ENCODE measurements around the gene PLA2G4E. TPM values are rescaled to one million over a fixed set of nuclear protein-coding genes. Genes with fewer than 3 reads are reported as not detected.

The PLA2G4E gene
- total and polyA plus RNA-seq, 7 donors: 0.01 to 0.34 (median 0.08) TPM; not detected in 2

DNA sequence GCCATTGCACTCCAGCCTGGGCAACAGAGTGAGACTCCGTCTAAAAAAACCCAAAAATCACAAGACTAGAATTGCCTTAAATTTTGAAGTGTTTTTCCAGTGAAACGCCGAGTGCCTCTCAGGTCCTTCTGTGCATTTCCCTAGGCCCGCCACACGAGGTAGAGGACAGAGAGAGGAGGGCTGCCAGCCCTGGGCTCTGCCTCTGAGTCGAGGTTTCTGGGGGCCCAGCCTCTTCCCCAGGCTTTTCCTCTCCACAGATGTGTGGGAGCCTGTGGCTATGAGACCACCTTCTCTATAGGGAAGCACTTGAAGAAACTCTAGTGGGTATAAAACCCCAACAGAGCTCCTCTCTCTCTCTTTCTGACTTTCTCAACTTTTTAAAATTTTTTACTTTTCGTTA lies 37.6 kb downstream of the PLA2G4E start:
- H3K4me1 ChIP-seq: no peaks in the 10 kb centered on the region
- 80 to 86% (median 83%) methylated on average over 7 of the region's 7 CpGs for WGBS, 3 donors
- no peak for ATAC-seq
- no peaks in the 10 kb centered on the region for H3K9me3 ChIP-seq
- no peaks in the 10 kb centered on the region for H3K27me3 ChIP-seq (ENCODE audit: insufficient read depth in 3 of 3, low read length in 2 of 3)
- intact Hi-C loops (cut with DNase I): loop anchor here in 1 of 2 donors (10.0 kb wide), 1 partner anchor 152 kb away; no protein-coding TSS in a partner anchor
- no peaks in the 10 kb centered on the region for H3K36me3 ChIP-seq (ENCODE audit: insufficient read depth in 1 of 2, low read depth in 1 of 2)
- no peak overlapping the region for H3K4me3 ChIP-seq
- DNase-seq: no peak
- TF ChIP-seq, protein P1, sequence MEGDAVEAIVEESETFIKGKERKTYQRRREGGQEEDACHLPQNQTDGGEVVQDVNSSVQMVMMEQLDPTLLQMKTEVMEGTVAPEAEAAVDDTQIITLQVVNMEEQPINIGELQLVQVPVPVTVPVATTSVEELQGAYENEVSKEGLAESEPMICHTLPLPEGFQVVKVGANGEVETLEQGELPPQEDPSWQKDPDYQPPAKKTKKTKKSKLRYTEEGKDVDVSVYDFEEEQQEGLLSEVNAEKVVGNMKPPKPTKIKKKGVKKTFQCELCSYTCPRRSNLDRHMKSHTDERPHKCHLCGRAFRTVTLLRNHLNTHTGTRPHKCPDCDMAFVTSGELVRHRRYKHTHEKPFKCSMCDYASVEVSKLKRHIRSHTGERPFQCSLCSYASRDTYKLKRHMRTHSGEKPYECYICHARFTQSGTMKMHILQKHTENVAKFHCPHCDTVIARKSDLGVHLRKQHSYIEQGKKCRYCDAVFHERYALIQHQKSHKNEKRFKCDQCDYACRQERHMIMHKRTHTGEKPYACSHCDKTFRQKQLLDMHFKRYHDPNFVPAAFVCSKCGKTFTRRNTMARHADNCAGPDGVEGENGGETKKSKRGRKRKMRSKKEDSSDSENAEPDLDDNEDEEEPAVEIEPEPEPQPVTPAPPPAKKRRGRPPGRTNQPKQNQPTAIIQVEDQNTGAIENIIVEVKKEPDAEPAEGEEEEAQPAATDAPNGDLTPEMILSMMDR (IDR thresholded peaks at IDR 0.05): no peak
- no peak overlapping the region for H3K27ac ChIP-seq

DNA sequence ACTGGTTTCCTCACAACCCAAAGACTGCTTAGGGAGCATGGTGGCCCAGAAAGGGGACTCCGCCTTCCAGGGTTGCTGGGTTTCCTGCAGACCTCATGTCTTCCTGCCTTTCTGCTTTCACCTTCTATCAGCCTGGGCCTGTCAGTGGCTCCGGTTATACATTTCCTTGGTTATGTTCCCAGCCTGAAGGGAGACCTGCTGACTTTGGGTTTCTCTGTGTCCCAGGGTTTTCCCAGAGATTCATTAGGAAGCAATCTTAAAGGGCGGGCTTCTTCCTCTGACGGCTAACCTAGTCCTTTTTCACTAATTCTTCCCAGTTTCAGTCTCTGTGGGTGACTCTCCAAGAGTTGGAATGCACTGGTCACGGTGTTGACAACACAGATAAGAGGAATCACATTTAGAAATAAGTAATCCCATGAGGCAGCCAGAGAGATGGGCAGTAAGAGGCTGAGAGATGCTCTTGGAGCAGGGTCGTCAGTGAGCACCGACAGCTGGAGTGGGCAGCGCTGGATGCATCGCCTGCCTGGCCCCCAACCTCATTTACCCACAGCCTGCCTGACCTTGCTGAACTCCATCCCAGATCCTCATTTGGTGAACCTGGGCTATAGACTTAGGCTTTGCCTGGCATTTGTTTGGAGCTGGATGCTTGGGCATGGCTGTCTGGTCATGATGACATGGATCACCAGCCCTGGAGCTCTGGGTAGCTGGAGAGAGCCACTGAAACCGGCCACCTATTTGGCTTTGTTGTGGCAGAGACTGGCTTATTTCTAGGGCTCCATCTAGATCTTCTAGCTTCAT lies 38.5 kb downstream of the PLA2G4E start:
- Histone ChIP-seq H3K9me3 (no peaks in the 10 kb centered on the region), H3K36me3 (ENCODE audit: insufficient read depth in 1 of 2, low read depth in 1 of 2) (no peaks in the 10 kb centered on the region), H3K27me3 (ENCODE audit: insufficient read depth in 3 of 3, low read length in 2 of 3) (no peaks in the 10 kb centered on the region), H3K27ac (no peak overlapping the region), H3K4me3 (no peak overlapping the region), H3K4me1 (no peaks in the 10 kb centered on the region)
- DNase-seq: no peak
- TF ChIP-seq, protein P1 (IDR thresholded peaks at IDR 0.05): no peak
- intact Hi-C loops (cut with DNase I): loop anchor here in 1 of 2 donors (10.0 kb wide), 1 partner anchor 152 kb away; no protein-coding TSS in a partner anchor
- ATAC-seq: no peak
- 85 to 88% (median 86%) methylated on average over 10 of the region's 10 CpGs for WGBS, 3 donors

DNA sequence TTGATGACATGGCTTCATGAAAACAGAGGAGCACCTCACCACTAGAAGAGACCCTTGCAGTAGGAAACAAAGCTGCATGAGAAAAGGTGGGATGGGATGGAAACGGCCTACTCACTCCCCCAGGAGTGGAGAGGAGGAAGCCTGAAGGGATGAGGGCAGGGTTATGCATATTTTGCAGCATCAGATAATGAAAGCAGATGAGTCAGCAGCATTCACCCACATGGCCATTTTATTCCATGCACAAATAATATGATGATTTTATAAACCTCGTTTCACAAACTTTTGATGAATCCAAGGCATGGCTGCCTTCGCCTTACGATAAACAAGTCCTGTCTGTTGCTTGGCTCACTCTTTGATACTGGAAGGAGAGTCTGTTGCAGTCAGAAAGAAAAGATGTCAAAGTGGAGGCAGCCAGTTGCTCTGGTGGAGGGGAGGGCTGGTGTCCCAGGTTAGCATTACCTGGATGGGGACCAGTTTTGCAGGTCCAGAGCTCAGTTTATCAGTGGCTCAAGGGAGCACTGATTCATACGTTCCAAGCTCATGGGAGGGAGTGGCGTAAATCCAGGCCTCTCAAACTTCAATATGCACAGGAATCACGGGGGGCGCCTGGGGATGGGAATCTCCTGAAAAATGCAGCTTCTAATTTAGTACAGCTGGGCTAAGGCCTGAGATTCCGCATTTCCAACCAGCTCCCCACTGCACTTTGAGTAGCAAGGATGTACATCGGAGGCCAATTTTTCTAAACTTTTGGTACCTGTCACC lies 39.3 kb downstream of the PLA2G4E start:
- TF ChIP-seq, protein P1 (IDR thresholded peaks at IDR 0.05): no peak
- H3K4me3 ChIP-seq: no peak overlapping the region
- H3K4me1 ChIP-seq: no peaks in the 10 kb centered on the region
- no peaks in the 10 kb centered on the region for H3K27me3 ChIP-seq (ENCODE audit: insufficient read depth in 3 of 3, low read length in 2 of 3)
- H3K36me3 ChIP-seq (ENCODE audit: insufficient read depth in 1 of 2, low read depth in 1 of 2): no peaks in the 10 kb centered on the region
- 90 to 95% (median 90%) methylated on average over 10 of the region's 10 CpGs for WGBS, 3 donors
- H3K27ac ChIP-seq: no peak overlapping the region
- DNase-seq (peak in 1 of 2 donors; percentile 7), ATAC-seq (no peak)
- H3K9me3 ChIP-seq: no peaks in the 10 kb centered on the region
- intact Hi-C loops (cut with DNase I): loop anchor here in 1 of 2 donors (10.0 kb wide), 1 partner anchor 153 kb away; no protein-coding TSS in a partner anchor

DNA sequence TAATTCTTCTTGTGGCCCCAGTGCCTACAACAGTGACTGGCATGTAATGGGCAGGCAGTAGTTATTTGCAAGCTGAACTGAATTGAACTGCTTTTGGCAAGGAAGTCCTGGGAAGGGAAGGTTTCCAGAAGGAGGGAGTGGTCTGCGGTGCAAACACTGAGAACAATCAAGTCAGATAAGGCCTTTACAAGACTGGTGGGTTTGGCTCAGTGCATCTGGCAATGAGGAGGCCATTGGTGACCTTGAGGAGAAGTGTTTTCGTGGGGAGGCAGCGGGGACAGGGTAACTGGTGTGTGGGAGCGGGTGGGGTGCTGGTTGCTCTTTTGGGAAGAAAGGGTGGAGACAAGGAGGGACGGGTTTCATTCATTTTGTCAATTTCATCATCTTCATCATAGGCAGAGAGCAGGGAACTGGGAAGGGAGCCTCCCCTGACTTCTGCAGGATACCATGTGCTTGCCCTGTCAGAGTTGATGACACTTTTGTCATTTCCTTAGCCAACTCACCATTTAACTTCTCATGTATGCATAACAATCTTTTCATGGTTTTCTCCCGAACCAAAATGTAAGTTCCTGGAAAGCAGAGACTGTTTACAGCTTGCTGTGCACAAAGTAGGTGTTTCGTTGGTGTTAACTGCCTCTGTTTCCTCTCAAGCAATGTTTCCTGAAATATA lies 40.1 kb downstream of the PLA2G4E start:
- Histone ChIP-seq H3K36me3 (ENCODE audit: insufficient read depth in 1 of 2, low read depth in 1 of 2) (no peaks in the 10 kb centered on the region), H3K9me3 (no peaks in the 10 kb centered on the region), H3K27ac (no peak overlapping the region), H3K27me3 (ENCODE audit: insufficient read depth in 3 of 3, low read length in 2 of 3) (no peaks in the 10 kb centered on the region), H3K4me3 (no peak overlapping the region), H3K4me1 (no peaks in the 10 kb centered on the region)
- intact Hi-C loops (cut with DNase I): loop anchor here in 1 of 2 donors (10.0 kb wide), 1 partner anchor 154 kb away; no protein-coding TSS in a partner anchor
- peak in 1 of 2 donors; percentile 20 for DNase-seq
- ATAC-seq: no peak
- 72 to 80% (median 77%) methylated on average over 7 of the region's 7 CpGs for WGBS, 3 donors
- TF ChIP-seq, protein P1 (IDR thresholded peaks at IDR 0.05): no peak
